GM13976 (cell line): ENCODE results near the gene CDCA7L.
A peak's percentile ranks its signal among the peaks of the same experiment; 100 is the strongest.

Source experiments
- DNase-seq: peaks from one replicate; pipeline ENCODE4 v3.0.0; 2012; ENCODE audit warnings: low spot score
- in situ Hi-C: fragments of 300-500 bp; cut with MboI; formaldehyde crosslinking; loops from one replicate; pipeline ENCODE4 v1.12.0; 2022; ENCODE audit warnings: low sequenced_read_pairs, mixed read lengths, inconsistent platforms; ENCODE audit not compliant: unreplicated experiment
- TF ChIP-seq, protein P1 (sequence below): IDR thresholded peaks from 2 replicates; pipeline ENCODE4 v1.5.1; 2012; ENCODE audit warnings: borderline replicate concordance, mild to moderate bottlenecking; ENCODE audit not compliant: insufficient read depth; ENCODE audit errors: extremely low read depth, missing control alignments, control extremely low read depth

CDCA7L gene

DNA sequence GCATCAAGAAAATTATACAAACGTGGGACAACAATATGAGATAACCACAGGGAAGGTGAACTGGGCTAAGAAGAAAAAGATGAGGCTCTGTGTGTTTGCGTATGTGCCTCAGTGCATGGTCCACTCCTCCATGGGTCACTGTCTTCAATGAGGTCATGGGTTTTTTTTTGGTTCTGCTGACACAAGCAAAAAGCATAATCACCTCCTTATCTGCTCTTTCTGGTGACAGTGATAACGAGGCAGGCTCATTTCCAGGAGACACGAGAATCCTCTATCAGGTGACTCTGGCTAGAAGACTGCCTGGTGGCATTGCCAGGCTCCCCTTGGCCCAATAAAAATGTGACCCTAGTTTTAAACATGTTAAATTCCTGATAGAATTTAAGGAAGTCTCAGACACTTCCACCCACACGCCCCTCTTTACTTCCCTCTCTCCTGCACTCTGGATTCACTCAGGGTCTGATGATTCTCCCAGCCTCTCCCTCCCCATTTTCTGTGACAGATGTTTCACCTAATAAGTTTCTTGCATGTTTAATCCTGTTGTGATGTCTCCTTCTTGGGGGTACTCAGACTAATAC is 35.3 kb upstream of the CDCA7L start:
- TF ChIP-seq, protein P1, sequence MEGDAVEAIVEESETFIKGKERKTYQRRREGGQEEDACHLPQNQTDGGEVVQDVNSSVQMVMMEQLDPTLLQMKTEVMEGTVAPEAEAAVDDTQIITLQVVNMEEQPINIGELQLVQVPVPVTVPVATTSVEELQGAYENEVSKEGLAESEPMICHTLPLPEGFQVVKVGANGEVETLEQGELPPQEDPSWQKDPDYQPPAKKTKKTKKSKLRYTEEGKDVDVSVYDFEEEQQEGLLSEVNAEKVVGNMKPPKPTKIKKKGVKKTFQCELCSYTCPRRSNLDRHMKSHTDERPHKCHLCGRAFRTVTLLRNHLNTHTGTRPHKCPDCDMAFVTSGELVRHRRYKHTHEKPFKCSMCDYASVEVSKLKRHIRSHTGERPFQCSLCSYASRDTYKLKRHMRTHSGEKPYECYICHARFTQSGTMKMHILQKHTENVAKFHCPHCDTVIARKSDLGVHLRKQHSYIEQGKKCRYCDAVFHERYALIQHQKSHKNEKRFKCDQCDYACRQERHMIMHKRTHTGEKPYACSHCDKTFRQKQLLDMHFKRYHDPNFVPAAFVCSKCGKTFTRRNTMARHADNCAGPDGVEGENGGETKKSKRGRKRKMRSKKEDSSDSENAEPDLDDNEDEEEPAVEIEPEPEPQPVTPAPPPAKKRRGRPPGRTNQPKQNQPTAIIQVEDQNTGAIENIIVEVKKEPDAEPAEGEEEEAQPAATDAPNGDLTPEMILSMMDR, result no peak
- in situ Hi-C loops, result loop anchor here (25.0 kb wide), 1 partner anchor 194 kb away; no protein-coding TSS in a partner anchor
- no peak for DNase-seq

DNA sequence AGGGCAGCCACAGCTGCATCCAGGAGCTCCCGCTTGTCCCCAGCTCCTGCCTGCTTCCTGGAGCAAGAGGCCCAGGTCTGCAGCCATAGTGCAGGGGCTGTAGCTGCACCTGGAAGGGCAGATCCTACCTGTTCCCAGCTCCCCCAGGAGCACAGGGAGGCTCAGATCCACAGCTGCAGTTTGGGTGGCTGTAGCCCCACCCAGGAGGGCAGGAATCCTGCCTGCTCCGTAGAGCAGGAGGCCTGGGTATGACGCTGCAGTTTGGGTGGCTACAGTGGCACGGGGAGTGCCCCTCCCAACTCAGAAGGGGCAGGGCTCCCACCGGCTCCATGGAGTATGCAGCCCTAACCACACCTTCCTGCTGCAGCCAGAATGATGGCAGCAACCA is 26.7 kb upstream of the CDCA7L start:
- DNase-seq, result no peak
- in situ Hi-C loops, result no loop called here
- TF ChIP-seq, protein P1, result no peak

DNA sequence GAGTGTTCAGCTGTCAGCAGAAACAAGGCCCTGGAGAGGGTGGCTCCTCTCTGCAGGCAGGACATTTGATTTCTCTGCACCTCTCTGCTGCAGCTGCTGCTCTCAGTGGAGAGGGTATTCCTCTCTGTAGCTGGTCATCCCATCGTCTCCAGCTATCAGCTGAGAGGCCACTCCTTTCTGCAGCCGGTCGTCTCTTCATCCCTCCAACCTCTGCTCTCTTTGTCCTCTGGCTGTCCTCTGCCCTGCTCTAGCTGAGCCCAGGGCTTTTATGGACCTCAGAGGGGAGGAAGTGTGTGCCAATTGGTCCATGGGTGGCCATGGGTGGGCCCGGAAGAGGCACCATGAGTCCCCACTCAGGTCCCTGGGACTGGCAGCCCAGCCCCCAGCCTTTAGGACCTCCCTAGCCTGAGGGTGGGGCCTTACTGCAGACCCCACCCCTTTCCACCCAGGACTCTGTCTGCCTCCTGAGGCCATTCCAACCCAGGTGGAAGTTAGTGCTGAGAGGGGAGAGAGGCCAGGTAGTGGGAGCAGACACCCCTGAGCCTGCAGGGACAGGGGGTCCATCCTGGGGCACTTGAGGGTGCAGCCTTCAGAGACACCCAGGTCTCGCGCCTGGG is 26.2 kb upstream of the CDCA7L start:
- in situ Hi-C loops, result no loop called here
- TF ChIP-seq, protein P1, result no peak
- DNase-seq, result no peak

DNA sequence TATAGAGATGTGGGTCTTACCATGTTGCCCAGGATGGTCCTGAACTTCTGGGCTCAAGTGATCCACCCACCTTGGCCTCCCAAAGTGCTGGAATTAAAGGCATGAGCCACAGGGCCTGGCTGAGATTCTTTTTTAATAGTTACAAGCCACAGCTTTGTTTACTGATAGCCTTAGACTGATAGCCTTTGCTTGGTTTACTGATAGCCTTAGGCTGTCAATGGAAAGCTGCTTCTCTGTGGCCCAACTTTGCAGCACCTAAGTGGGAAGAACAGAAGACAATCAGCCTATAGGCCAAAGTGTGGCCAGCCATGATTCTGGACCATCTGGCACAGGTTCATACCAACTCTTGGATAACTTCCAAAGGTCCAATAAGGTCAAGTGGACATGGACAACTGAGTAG is 24.1 kb upstream of the CDCA7L start:
- in situ Hi-C loops, result no loop called here
- TF ChIP-seq, protein P1, result no peak
- DNase-seq, result no peak

DNA sequence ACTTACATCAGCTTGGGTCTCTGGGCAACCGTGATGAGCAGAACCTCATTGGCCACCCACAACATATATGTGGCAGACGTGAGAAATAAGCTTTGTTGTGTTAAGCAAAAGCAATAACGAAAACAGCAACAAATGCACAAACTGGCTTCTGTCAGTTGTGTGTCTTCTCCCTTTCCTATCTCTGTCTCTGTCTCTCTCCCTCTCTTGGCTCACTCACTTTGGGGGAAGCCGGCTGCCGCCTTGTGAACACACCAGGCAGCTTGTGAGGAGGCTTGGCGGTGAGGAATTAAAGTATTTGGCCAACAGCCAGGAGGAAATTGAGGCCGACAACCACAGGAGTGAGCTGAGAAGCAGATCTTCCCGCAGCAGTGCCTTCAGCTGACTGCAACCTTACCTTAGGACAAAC is 21.9 kb upstream of the CDCA7L start:
- TF ChIP-seq, protein P1, result no peak
- in situ Hi-C loops, result no loop called here
- DNase-seq, result peak; percentile 24

DNA sequence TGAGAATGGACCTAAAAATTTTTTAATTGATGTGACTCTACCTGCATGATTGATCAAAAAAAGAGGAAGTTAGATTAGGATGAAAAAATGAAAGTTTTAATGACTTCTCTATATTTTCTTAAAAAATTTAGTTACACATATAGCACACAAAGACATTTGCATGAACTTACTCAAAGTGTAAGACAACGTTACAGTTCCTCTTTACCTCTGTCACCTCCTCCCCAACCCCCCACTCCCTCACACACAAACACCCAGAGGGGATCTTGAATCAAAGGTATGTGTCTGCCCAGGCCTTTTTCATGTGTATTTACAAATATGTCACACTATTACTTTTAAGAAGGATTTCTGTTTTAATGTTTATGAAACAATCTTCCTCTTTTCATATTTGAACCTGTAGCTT is 20.6 kb upstream of the CDCA7L start:
- TF ChIP-seq, protein P1, result no peak
- peak; percentile 76 for DNase-seq
- in situ Hi-C loops, result no loop called here
